Progenitor cell of endocrine pancreas (in vitro differentiated cells): Measurements from ENCODE around the gene AK9. TPM values are rescaled to one million over a fixed set of nuclear protein-coding genes. Genes with fewer than 3 reads are reported as not detected.

Experiments
- DNase-seq: peaks from one replicate; pipeline ENCODE4 v3.0.0; 2021; ENCODE audit warnings: low spot score; ENCODE audit not compliant: unreplicated experiment
- H3K27ac Mint-ChIP-seq: 2 replicates; pipeline ENCODE4 v1.8.0; 2021; ENCODE audit warnings: mild to moderate bottlenecking, moderate library complexity, mixed read lengths
- H3K27me3 Mint-ChIP-seq: 2 replicates; pipeline ENCODE4 v1.8.0; 2021; ENCODE audit warnings: mixed read lengths
- H3K36me3 Mint-ChIP-seq: 2 replicates; pipeline ENCODE4 v1.8.0; 2022; ENCODE audit warnings: mixed read lengths; ENCODE audit not compliant: insufficient read depth
- H3K4me1 Mint-ChIP-seq: 2 replicates; pipeline ENCODE4 v1.8.0; 2021; ENCODE audit warnings: low read depth, mixed read lengths
- H3K4me3 Mint-ChIP-seq: 2 replicates; pipeline ENCODE4 v1.8.0; 2021; ENCODE audit warnings: low read depth, mild to moderate bottlenecking, moderate library complexity, mixed read lengths
- H3K9me3 Mint-ChIP-seq: 2 replicates; pipeline ENCODE4 v1.8.0; 2021; ENCODE audit warnings: low read depth, mixed read lengths
- total RNA-seq: library from RNA; stranded (reverse); gene quantifications from 2 replicates; pipeline ENCODE4 v1.2.1, GENCODE V29; 2021
- TF ChIP-seq, protein P1 (sequence below): fragments of 200-600 bp; sonication (generic); IDR thresholded peaks from one replicate; pipeline ENCODE4 v1.5.0; 2021; ENCODE audit warnings: antibody characterized with exemption, mild to moderate bottlenecking; ENCODE audit not compliant: unreplicated experiment

Gene AK9
- total RNA-seq, 1 donor from 2014 or later: 12.8 TPM

DNA sequence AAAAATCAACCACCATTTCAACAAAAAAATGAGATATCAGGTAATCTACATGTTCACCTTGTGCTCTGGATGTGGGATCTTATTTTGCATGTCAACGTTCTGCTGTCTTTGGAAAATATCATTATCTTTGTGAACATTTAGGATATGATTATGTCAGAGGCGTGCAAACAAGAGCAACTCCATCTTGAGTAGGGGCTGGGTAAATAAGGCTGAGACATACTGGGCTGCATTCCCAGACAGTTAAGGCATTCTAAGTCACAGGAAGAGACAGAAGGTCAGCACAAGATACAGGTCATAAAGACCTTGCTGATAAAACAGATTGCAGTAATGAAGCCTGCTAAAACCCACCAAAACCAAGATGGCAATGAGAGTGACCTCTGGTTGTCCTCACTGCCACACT is 179.2 kb downstream of the AK9 start:
- peaks cover 2% of the 10 kb centered on the region for H3K4me1 Mint-ChIP-seq
- H3K27ac Mint-ChIP-seq: no peak overlapping the region
- H3K9me3 Mint-ChIP-seq: no peaks in the 10 kb centered on the region
- DNase-seq: no peak
- H3K4me3 Mint-ChIP-seq: no peak overlapping the region
- no peaks in the 10 kb centered on the region for H3K27me3 Mint-ChIP-seq
- TF ChIP-seq, protein P1, sequence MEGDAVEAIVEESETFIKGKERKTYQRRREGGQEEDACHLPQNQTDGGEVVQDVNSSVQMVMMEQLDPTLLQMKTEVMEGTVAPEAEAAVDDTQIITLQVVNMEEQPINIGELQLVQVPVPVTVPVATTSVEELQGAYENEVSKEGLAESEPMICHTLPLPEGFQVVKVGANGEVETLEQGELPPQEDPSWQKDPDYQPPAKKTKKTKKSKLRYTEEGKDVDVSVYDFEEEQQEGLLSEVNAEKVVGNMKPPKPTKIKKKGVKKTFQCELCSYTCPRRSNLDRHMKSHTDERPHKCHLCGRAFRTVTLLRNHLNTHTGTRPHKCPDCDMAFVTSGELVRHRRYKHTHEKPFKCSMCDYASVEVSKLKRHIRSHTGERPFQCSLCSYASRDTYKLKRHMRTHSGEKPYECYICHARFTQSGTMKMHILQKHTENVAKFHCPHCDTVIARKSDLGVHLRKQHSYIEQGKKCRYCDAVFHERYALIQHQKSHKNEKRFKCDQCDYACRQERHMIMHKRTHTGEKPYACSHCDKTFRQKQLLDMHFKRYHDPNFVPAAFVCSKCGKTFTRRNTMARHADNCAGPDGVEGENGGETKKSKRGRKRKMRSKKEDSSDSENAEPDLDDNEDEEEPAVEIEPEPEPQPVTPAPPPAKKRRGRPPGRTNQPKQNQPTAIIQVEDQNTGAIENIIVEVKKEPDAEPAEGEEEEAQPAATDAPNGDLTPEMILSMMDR: no peak
- H3K36me3 Mint-ChIP-seq: no peaks in the 10 kb centered on the region

DNA sequence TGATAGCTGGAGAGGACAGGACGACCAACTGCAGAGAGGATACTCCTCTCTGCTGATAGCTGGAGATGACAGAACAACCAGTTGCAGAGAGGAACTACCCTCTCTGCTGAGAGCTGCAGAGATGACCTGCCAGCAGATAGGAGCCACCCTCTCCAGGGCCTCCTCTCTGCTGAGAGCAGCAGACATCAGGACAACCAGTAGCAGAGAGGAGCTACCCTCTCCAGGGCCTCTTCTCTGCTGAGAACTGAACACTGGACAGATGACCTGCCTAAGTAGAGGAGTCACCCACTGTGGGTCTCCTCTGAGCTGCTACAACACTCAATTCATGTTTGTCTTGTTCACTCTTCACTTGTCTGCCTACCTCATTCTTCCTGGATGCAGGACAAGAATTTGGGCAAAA is 180.6 kb downstream of the AK9 start:
- no peaks in the 10 kb centered on the region for H3K36me3 Mint-ChIP-seq
- H3K9me3 Mint-ChIP-seq: no peaks in the 10 kb centered on the region
- DNase-seq: no peak
- no peak overlapping the region for H3K27ac Mint-ChIP-seq
- no peaks in the 10 kb centered on the region for H3K27me3 Mint-ChIP-seq
- no peak overlapping the region for H3K4me3 Mint-ChIP-seq
- H3K4me1 Mint-ChIP-seq: peaks cover 2% of the 10 kb centered on the region
- TF ChIP-seq, protein P1: no peak

DNA sequence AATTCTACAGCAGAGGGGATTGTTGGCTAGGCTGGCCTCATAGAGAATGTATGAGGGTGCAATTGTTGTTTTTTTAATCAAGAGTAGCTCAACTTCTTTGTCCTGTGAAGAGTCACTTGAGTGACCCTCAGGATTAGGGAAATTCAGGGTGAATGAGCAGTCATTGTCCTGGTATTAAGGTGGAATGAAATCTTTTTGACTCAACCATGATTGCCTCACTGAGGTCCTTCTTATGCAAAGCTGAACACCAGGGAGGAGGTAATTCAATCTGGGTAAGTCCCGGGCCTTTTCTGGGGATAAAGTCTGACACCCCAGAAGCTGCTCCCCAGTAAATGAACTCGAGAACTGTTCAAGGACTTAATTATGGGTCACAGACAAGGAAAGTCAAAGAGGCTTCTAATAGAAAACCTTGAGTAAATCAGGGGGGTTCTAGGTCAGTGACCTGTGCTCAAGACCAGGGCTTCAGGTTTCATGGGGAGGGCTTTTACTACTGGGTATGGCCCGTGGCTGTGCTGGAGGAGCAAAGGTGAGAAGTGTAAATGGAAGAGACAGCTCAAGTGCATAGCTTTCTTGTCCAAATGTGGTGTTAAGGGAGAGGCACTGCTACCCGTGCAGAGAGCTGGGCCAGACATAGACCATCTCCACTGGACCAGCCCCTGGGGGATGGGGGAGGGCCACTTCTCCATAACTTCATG is 182.7 kb downstream of the AK9 start:
- Mint-ChIP-seq H3K9me3 (no peaks in the 10 kb centered on the region), H3K4me1 (peaks cover 6% of the 10 kb centered on the region), H3K36me3 (no peaks in the 10 kb centered on the region), H3K27me3 (no peaks in the 10 kb centered on the region), H3K4me3 (no peak overlapping the region), H3K27ac (no peak overlapping the region)
- DNase-seq: no peak
- TF ChIP-seq, protein P1: no peak

DNA sequence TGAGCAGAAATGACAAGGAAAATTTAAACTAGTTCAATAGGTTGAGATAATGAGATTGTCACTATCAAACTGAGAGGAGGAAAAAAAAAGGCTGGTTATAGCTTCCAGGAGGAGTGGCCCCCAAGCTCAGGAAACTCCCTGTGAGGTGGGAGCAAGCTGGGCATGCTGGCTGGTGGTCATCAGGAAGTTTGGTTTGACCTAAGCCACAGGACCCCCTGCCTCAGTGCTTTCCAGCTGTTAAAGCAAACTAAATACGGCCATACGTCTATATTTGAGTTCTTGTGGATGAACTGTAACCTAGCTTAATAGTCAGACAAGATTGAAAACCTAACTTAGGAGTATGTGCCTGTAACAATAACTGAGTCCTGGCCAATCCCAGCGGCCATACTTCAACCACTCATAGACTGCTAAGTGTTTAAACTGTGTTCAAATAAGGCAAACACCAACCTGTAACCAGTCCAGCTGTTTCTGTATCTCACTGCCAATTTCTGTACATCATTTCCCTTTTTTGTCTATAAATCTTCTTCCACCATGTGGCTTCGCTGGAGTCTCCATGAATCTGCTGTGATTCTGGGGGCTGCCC is 183.4 kb downstream of the AK9 start:
- Mint-ChIP-seq H3K9me3 (no peaks in the 10 kb centered on the region), H3K4me3 (no peak overlapping the region), H3K36me3 (no peaks in the 10 kb centered on the region), H3K27ac (no peak overlapping the region), H3K27me3 (no peaks in the 10 kb centered on the region), H3K4me1 (peaks cover 7% of the 10 kb centered on the region)
- no peak for DNase-seq
- TF ChIP-seq, protein P1: no peak

DNA sequence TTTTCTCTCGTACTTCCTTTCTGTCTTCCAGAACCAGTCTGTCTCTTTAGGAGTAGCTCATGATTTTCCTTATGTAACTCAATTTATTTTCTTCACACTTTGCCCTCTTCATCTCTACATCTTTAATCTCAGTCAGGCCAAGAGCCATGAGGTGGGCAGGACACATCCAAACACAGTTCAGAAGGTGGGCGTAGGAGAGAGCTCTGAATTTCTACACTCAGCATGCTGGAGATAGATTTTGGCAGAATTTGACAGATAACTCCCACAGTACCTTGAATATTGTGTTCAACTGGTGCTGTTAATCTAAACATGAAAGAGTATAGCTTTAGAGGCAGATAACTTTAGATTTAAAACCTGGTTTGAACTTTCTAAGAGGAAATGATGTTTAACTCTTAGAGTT is 184.2 kb downstream of the AK9 start:
- Mint-ChIP-seq H3K4me1 (peaks cover 7% of the 10 kb centered on the region), H3K36me3 (no peaks in the 10 kb centered on the region), H3K4me3 (no peak overlapping the region), H3K27ac (no peak overlapping the region), H3K27me3 (no peaks in the 10 kb centered on the region), H3K9me3 (no peaks in the 10 kb centered on the region)
- TF ChIP-seq, protein P1: no peak
- no peak for DNase-seq
